Thoracic aorta endothelial cell (primary cell): ENCODE results near the gene CD22. TPM values are rescaled to one million over a fixed set of nuclear protein-coding genes. Genes with fewer than 3 reads are reported as not detected.

Experiments
- total RNA-seq: library from RNA; depleted of rRNA; stranded (reverse); fragments of >200 nt; gene quantifications from 2 replicates; pipeline ENCODE4 v1.2.3, GENCODE V29; 2012

CD22 gene
- 1.1 TPM in 1 of 2 replicates, not detected in the other for total RNA-seq

GRCh38 chr19:35328851-35329285 is at the start of gene CD22:
CD22 (plus strand) TSS chr19:35329187; CDS start chr19:35332041, 2,854 bp downstream.

GRCh38 chr19:35291916-35292315 is 37.1 kb upstream of the CD22 start, which contains the start of gene MAG:
MAG (plus strand) TSS chr19:35292161; CDS start chr19:35295409, 3,248 bp downstream.

GRCh38 chr19:35347171-35347929 is 18.4 kb downstream of the CD22 start, which contains the start of gene FFAR1:
FFAR1 (plus strand) TSS chr19:35347902; CDS start chr19:35351552, 3,650 bp downstream.

GRCh38 chr19:35357867-35358573 is 29.0 kb downstream of the CD22 start, which contains the start of gene FFAR3:
FFAR3 (plus strand) TSS chr19:35358460; CDS start chr19:35358891, 431 bp downstream.

GRCh38 chr19:35370722-35371121 is 41.7 kb downstream of the CD22 start, which contains the start of gene GPR42:
GPR42 (plus strand) TSS chr19:35371068; CDS start chr19:35371360, 292 bp downstream.

Other genes with a start within 250 kb of the CD22 start
- gene FXYD3, start 213.4 kb upstream of the CD22 start, total RNA-seq, result not detected in 2 replicates
- not detected in 2 replicates for gene LGI4, start 194.1 kb upstream of the CD22 start, total RNA-seq
- not detected in 2 replicates for gene FXYD1, start 190.4 kb upstream of the CD22 start, total RNA-seq
- gene FXYD7, start 185.9 kb upstream of the CD22 start, total RNA-seq, result not detected in 2 replicates
- 51.3 and 72.5 TPM in 2 replicates for gene FXYD5, start 174.5 kb upstream of the CD22 start, total RNA-seq
- gene FAM187B, start 100.4 kb upstream of the CD22 start, total RNA-seq, result not detected in 2 replicates
- 0.27 and 0.36 TPM in 2 replicates for gene LSR, start 80.2 kb upstream of the CD22 start, total RNA-seq
- 41.4 and 46.5 TPM in 2 replicates for gene USF2, start 60.2 kb upstream of the CD22 start, total RNA-seq
- gene HAMP, start 46.7 kb upstream of the CD22 start, total RNA-seq, result not detected in 2 replicates
- gene MAG, start 37.0 kb upstream of the CD22 start, total RNA-seq, result 0.27 TPM in 1 of 2 replicates, not detected in the other
- gene FFAR1, start 18.7 kb downstream of the CD22 start, total RNA-seq, result not detected in 2 replicates
- gene FFAR3, start 29.3 kb downstream of the CD22 start, total RNA-seq, result not detected in 2 replicates
- gene GPR42, start 41.9 kb downstream of the CD22 start, total RNA-seq, result not detected in 2 replicates
- not detected in 2 replicates for gene FFAR2, start 119.1 kb downstream of the CD22 start, total RNA-seq
- gene KRTDAP, start 161.3 kb downstream of the CD22 start, total RNA-seq, result not detected in 2 replicates
- gene DMKN, start 184.5 kb downstream of the CD22 start, total RNA-seq, result not detected in 2 replicates
- not detected in 2 replicates for gene SBSN, start 199.1 kb downstream of the CD22 start, total RNA-seq
- not detected in 2 replicates for gene GAPDHS, start 204.3 kb downstream of the CD22 start, total RNA-seq
- gene TMEM147, start 216.4 kb downstream of the CD22 start, total RNA-seq, result 41.4 and 53.8 TPM in 2 replicates
- not detected in 2 replicates for gene ATP4A, start 234.5 kb downstream of the CD22 start, total RNA-seq